Stimulated activated CD8-positive, alpha-beta memory T cell treated with anti-CD3 and anti-CD28 coated beads, Interleukin-7, amount 100 ng/mL, for 4 hours (primary cell): ENCODE measurements around the gene HDLBP.

Experiments used
- DNase-seq, 2 donors: peaks; one replicate each; pipeline ENCODE4 v3.0.0-alpha.2; 2020; ENCODE audit warnings: low read depth in 2 of 2

The HDLBP gene, protein sequence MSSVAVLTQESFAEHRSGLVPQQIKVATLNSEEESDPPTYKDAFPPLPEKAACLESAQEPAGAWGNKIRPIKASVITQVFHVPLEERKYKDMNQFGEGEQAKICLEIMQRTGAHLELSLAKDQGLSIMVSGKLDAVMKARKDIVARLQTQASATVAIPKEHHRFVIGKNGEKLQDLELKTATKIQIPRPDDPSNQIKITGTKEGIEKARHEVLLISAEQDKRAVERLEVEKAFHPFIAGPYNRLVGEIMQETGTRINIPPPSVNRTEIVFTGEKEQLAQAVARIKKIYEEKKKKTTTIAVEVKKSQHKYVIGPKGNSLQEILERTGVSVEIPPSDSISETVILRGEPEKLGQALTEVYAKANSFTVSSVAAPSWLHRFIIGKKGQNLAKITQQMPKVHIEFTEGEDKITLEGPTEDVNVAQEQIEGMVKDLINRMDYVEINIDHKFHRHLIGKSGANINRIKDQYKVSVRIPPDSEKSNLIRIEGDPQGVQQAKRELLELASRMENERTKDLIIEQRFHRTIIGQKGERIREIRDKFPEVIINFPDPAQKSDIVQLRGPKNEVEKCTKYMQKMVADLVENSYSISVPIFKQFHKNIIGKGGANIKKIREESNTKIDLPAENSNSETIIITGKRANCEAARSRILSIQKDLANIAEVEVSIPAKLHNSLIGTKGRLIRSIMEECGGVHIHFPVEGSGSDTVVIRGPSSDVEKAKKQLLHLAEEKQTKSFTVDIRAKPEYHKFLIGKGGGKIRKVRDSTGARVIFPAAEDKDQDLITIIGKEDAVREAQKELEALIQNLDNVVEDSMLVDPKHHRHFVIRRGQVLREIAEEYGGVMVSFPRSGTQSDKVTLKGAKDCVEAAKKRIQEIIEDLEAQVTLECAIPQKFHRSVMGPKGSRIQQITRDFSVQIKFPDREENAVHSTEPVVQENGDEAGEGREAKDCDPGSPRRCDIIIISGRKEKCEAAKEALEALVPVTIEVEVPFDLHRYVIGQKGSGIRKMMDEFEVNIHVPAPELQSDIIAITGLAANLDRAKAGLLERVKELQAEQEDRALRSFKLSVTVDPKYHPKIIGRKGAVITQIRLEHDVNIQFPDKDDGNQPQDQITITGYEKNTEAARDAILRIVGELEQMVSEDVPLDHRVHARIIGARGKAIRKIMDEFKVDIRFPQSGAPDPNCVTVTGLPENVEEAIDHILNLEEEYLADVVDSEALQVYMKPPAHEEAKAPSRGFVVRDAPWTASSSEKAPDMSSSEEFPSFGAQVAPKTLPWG (N-terminal part only)

DNA sequence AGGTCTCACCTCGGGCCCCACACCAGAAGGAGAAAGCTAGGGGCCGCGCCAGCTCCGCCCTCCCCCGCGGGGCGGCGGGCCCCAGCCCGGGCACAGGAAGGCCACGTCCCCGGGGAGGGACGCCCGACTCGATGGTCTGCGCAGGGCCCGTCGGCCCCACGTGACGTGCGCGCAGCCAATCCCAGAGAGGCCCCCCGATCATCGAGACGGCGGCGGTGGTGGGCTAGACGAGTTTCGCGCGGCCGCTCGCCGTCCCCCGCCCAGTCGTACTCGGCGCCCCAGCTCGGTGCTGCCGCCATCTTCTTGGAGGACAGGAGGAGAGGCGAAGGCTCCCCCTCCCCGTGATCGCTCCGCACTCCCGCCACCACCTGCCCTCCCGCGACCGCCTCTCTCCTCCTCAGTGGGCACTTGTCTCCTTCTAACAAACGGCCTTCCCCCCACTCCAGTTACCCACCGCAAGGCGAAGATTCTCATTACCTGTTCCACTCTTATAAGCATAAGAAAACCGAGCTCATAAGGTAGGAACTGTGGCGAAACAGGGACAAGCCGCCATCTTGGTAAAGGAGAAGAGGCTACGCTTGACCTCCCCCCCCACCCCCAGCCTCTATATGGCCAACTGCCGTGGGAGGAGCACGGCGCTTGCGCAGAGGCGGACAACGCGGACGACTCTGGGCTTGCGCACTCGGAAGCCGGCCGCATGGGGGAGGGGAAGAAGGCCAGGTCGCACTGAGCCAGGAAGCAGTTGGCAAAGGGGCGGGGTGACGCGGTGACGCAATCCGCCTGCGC lies at the start of gene HDLBP:
TSS of gene HDLBP (minus strand) at position 580 of the 786 bp plus-strand sequence. CDS start 48,803 bp downstream, outside the sequence.
- peak; percentile 99 to 100 for DNase-seq

DNA sequence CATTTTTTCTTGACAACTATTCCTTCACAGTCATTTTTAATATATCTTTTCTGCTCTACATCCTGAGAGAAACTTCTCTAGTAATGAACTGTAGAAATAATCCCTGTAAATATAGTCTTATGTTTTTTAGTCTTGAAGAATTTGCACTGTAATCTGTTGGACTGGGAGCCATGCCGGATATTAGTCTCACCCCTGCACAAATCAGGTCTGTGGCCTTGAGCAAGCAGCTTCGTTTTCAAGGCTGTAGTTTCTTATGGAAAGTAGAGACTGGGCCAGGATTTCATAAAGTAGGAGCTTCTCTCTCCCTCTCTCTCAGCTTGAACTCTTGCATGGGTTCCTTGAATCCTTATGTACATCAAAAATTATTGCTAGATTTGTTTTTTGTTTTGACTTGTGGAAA lies 49.3 kb upstream of the HDLBP start:
- no peak for DNase-seq

DNA sequence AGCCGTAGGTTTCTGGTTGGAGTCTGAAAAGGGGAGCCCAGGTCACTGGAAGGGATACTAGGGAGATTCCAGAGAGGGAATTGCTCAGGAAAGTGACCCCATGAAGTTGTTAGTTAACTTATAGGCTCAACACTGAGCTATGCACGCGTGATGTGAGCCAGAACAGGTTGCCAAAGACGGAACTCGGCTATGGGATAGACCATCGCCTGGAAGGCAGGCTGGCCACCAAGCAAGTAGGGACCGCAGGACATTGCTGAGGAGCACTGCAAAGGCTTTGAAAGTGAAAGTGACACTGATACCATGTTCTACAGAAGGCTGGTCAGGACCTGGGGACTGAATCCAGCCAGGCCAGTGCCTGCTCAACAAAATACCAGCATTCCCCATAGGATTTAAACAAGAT lies 48.0 kb upstream of the HDLBP start:
- DNase-seq: no peak

DNA sequence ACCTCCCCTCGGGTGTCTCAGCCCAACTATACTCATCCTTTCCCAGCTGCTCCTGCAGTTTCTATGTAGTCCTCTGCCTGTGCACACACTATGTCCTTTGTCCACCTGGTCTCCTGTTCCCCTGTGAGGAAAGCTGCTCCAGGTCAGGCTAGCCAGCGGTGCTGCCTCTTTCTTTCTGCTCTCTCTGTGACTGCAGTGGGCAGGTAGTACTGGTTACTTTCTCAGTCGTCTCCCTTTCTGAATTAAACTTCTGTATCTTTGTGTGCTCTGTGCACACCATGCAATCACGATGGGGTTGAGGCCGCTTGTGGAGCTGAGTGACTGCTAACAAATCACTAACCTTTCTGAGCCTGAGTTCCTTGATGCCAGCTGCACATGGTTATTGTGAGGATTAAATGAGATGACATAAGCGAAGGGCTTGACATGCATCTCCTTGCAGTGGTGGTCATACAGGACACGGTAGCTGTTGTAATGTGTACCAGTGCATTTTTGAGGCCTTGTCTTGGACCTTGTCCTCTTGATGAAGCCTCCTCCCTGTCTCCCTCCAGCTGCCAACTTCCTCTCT lies 44.1 kb upstream of the HDLBP start:
- DNase-seq: no peak

DNA sequence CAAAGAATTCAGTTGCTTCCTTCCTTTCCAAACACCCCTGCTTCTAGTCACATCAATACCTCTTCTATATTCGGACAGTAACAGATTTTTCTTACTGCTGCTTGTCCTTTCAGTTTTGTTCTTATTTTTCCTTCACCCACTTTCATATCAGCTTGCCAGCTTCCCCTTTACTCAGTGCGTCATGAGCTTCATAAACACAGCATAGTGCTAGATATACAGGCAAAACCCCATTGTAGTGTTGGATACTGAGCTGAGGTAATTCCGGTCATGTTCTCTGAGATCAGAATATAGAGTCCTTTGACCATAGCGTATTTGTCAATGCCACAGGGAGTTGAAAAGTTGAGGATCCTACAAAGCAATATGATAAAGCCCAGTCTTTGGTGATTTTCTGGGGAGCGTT lies 43.0 kb upstream of the HDLBP start:
- no peak for DNase-seq

DNA sequence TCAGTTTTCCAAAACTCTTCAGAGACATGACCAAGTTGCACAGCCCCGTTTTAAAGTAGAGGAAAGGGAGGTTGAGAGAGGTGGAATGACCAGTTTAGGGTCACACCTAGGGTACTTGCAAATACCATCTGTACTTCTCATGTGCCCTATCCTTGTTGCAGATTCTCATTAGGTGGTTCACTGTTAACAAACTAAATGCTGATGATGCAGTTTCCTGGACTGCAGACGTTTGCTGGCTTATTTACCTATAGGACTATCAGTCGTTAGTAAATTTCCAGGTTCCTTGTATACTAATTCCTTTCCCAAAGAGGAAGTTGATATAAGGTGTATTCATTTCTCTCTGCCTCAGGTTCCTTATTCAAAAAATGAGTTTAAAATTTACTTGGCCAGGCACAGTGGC lies 42.1 kb upstream of the HDLBP start:
- DNase-seq: no peak

DNA sequence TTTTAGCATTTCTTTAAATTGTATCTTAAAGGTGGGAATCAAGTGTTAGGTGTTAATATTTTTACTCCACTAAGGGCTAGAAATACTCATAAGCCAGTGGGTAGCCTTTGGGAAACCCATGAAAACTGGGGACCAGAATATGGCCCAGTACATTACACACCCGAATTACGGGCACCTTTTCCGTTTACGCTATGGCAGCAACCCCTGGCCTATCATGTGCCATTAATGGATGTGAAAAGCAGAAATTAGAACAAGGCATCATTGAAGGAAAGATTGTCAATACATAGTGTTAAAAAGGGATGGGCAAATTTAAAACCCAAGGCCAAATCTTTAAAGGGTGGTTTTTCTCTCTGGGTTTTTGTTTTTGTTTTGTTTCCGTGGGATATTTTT lies 41.4 kb upstream of the HDLBP start:
- no peak for DNase-seq

DNA sequence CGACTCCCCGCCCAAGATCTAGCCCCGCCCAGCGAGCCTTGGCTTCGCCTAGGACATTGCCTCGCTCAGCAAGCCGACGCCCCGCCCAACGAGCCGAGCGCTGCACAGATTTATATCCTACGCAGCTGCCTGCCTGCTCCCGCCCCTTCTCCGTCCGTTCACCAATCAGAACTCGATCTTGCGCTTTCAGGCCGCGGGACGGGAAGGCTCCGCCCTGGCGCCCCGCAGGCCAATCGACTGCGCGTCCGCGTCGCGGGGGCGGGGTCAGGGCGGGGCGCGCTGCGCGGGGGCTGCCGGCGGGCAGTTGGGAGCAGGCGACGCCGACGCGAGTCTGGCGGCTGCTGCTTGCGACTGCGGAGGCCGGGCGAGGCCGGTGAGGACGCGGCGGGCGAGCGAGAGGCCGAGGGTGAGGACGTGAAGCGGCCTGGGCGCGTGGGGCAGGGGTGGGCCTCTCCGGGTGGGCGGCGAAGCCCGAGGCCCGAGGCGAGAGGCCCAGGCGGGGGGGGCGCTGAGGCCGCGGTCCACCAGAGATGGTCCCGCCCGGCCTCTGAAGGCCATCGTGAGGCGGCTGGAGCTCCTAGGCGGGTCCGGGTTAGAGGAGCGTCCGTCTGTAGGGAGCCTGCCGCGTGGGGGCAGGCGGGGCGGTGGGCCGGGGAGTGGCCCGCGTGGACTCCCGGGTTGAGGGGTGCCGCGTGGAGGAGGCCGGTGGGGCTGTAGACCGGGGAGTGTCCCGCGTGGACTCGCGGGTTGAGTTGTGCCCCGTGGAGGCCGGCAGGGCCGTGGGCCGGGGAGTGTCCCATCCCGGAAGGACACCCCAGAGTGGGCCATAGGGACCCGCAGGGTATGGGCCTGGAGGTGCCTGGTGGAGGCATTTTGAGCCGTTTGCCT lies 40.8 kb upstream of the HDLBP start, which contains the start of gene FARP2:
TSS of gene FARP2 (plus strand) at position 303 of the 888 bp plus-strand sequence. CDS start 16,823 bp downstream, outside the sequence.
- peak; percentile 97 for DNase-seq

DNA sequence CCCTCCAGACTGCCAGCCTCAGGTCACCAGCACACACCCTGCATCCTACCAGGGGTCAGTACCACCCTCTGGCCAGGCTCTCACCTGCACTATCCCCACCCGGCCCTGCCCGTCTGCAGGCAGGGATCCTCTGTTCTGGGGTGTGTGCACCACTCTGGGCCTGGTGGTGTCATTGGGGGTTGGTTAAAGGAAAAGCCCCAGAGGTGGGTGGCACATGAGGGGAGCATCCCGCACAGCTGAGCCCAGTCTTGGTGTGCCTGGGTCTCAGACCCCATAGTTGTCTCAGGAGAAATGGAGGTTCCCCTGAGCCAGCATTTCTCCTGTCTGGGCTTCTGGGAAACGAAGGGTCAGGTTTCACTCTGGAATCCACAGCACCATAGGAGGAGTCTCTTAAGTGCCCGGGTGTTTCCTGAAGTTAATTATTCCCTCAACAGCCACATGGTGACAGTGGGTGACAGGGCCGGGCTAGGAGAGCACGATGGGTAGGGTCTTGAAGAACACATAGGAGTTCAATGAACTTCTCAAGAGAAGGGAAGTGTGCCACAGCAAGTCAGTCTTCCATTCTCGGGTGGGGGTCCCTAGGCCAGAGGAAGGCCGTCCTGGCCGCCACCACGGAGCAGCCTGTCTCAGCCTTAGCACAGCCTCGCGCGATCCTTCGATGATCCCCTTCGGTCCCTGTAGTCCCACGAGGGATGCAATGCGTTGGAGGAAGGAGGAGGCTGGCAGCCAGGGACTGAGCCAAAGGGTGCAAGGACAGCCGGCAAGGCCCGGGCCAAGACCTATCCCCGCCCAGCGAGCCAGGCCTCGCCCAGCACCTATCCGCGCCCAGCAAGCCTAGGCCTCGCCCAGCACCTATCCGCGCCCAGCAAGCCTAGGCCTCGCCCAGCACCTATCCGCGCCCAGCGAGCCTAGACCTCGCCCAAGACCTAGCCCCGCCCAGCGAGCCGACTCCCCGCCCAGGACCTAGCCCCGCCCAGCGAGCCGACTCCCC lies 39.5 kb upstream of the HDLBP start:
- peak; percentile 54 to 58 for DNase-seq

DNA sequence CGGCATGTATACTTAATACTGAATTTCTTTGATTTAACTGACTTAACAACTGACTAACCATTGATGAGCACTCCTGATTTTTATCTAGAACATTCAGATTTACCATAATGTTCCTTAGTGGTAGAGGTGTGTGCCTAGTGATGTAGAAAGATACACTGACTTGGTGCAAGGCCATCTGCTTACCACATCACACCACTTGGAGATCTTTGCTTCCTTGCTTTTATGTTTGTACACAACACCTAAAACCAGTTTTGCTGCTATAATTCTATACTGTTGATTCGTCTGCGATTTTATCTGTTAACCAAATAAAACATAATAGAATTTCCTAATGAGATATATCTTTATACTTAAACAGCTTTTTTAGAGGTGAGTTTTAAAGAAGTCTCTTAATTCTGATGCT lies 36.8 kb upstream of the HDLBP start:
- DNase-seq: no peak

DNA sequence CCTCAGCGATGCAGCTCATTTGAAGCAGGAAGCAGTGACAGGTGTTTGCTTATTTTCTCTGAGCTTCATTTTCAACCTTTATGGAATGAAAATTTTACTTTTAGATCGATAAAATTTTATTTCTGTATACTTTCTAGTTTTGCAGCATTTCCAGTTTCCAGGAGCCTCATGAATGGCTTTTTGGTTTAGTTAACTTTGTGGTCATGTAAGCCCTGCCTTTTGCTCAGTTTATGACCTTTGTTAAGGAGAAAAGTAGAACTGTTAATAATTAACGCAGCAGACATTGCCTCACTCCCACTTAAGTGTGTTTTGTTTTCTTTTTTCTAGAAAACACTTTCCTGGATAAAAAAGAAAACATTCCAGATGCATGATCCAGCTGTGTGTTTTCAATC lies 36.2 kb upstream of the HDLBP start:
- DNase-seq: no peak

DNA sequence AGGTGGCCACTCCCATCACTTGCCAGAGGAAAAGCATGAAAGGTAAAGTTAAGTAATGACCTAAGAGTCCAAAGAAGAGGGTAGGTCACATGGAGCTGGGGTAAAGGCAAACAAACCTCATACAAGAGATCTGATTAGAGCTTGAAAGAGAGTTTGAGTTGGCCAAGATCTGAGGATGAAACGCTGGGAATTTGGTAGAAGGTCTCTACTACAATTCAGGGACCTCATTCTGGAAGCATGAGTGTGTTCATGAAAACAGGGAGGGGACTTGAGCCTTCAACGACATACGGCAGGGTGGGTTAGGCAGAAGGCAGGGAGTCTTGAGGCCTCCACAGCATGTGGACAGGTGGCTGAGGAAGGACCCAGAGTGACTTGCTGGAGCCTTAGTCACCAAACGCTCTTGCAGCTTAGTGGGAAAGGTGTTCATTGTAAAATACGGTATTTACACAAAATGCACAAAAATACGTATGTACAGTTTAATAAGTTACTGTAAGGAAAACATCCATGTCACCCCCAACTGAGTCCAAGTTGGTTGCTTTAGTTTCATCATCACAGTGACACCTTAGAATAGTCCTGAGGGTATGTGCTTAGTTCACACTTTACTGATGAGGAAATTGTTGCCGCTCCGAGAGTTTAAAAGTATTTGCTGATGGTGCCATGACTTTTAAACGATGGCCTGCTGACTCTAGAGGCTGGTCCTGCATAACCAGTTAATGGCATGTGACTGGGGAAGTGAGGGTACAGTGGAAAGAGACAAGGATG lies 35.6 kb upstream of the HDLBP start:
- no peak for DNase-seq

DNA sequence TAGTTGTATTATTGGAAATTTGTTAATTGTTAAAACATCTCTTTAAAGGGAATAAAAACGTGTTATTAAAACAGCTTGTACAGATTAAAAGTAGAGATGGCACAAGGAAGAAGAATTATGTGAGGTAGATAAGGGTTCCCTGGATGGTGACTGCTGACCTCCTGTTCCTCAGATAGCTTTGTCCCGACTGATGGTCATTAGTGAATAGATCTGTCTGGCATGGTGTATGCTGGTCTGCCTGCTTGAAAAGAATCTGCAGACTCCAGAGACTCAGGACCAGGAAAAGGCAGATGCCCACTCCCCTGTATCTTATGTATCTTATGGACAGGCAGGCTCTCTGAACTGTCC lies 35.0 kb upstream of the HDLBP start:
- no peak for DNase-seq

DNA sequence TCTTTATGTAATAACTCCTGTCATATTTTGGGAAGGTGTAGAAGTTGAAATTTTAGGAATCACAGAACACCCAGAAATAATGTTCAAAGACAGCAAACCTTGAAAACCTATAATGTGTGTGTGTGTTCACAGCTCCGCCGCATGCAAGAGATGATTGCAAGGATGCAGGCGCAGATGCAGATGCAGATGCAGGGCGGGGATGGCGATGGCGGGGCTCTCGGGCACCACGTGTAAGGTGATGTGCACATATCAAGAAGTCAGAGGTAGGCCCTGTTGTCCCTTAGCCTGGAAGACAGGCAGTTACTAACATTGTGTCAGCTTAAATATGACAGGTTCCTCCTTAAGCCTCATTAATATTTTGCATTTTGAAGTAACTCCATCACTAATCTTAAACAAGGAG lies 34.5 kb upstream of the HDLBP start:
- no peak for DNase-seq

DNA sequence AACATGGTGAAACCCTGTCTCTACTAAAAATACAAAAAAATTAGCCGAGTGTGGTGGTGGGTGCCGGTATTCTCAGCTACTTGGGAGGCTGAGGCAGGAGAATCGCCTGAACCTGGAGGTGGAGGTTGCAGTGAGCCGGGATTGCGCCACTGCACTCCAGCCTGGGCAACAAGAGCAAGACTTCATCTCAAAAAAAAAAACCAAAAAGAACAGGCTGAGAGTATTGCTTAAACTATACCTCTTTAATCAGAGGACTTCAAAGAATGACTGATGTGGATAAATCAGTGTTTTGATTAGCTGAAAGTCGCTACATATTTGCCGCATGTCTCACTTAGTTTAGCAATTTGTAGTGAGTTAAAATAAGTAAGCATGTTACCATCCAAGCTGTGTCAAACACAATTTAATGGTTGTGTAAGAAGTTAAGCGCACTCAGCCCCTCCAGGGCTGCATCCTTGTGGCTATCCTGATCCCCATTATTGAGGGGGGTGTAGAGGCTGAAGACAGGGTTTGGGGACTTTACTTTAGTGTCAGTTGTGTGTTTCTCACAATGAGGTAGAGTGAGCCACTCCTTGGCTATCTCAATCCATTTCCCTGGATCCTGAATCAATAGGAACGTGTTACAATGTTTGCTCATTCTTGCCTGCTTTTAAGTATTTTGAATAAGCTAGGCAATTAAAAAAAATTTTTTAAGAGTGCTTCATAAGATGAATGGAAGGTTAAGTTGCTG lies 29.6 kb upstream of the HDLBP start:
- DNase-seq: no peak

DNA sequence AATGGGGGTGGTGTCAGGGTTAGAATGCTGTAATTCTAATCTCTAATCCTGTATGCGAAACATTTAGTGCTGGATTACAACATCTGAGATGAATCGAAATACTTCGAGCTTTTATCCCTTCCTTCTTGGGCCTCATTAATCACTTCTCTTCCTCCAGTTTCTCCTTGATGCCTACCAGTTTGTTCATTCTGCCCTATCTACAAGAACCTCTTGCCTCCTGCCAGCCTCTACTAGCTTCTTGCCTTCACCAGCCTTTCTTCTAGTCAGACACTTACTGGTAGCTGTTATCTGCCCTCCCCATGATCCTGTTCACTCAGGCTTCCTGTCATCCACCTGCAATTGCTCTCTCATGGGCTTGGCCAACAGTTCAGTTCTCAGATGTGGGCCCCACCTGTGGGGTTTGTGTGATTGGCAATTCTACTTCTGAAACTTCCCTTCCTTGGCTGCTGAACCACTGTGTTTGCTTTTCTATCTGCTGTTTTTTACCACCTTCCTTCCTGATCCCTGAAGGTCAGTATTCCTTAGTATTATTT lies 25.2 kb upstream of the HDLBP start:
- DNase-seq: no peak
